ENCODE measurements around the gene GPR84. TPM values are rescaled to one million over a fixed set of nuclear protein-coding genes. Genes with fewer than 3 reads are reported as not detected.
"Not testable (repeated sequence)": the region's sequence is repeated elsewhere in the genome, so short reads cannot be mapped to it uniquely, and the experiment has no call there.

The GPR84 gene
- total RNA-seq, 1 donor from 2014 or later: not detected

GRCh38 chr12:54356951-54357356 is 7.3 kb downstream of the GPR84 start:
- no peak for DNase-seq (ENCODE audit: low read depth)

- no peak for DNase-seq (ENCODE audit: low read depth)
Measured at GRCh38 chr12:54356228-54356627, 8.1 kb downstream of the GPR84 start.

DNA sequence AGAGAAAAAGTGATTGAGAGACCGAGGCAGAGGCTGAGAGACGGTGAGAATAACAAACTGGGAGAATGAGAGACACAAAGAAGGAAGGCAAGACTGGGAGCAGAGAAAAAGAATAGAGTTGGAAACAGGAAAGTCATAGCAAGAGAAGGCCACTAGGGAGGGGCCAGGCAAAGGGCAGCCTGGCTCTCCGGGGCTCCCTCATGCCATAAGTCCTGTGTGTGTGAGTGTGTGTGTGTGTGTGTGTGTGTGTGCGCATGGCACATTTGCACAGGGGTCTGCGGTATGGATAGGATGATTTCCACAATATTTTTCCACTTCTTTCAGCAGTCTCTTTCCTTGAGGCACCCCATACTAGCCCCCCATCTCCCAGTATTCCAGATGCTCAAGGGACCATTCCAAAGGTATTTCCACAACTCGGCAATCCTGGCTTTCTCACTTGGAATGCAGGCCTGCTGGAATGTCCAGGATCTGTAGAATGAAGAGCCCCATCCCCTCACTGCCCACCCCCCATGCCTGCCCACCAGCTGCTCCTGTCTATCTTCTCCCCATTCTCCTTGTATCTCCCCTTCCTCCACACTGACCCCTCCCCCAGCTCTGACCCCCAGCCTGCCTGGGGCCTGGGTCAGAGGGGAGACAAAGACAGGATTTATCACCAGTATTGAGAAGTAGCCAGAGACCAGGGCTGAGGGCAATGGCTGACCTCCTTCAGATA is 9.0 kb downstream of the GPR84 start:
- no peak for DNase-seq (ENCODE audit: low read depth)

DNA sequence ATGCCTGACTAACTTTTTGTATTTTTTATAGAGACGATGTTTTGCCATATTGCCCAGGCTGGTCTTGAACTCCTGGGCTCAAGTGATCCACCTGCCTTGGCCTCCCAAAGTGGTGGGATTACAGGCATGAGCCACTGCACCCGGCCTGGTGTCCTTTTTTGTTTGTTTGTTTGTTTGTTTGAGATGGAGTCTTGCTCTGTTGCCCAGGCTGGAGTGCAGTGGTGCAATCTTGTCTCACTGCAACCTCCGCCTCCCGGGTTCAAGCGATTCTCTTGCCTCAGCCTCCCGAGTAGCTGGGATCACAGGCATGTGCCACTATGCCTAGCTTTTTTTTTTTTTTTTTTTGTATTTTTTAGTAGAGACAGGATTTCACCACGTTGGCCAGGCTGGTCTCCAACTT is 10.0 kb downstream of the GPR84 start:
- DNase-seq (ENCODE audit: low read depth): not testable (repeated sequence)

DNA sequence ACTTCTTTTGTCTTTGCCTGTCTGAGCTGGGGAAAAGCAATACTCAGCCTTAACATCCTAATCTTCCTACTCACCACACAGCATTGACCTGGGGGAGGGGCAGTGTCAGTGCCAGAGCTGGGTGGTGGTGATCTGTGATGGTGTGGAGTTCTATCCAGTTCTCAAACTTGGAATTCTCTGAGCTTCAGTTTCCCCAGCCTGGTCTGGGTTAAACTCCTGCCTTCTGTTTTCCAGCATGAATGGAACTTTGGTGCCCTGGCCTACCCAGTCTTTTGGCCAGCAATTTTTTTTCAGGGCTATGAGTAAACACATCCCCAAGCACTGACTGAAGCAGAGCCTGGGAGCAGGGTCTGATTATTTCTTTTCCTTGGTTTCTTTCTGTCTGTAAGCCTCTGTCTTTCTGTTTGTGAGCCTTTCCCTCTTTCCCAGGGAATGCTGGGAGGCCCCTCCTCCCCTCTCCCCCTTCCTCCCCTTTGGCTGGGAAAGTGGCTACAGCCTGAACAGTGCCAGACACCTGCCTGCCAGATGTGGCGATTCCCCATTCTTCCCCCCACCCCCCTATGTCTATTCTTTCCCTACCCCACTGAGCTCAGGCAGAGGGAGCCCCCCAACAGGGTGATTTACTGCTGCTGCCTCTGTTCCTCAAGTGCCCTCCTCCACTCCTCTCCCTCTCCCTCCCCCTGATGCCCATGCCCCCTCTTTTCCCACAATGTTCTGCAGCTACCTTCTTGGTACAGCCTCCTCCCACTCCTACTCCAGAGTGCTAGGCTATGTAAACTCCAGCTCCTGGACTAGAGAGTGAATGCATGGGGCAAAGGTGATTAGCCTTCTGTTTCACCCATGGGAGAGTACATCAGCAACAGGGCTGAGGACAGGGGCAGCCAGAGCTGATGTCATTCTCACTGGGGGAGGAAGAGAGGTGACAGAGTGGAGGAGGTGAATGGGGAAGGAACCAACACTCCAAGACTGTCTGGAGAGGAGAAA is 11.1 kb downstream of the GPR84 start:
- peak; percentile 67 for DNase-seq (ENCODE audit: low read depth)

DNA sequence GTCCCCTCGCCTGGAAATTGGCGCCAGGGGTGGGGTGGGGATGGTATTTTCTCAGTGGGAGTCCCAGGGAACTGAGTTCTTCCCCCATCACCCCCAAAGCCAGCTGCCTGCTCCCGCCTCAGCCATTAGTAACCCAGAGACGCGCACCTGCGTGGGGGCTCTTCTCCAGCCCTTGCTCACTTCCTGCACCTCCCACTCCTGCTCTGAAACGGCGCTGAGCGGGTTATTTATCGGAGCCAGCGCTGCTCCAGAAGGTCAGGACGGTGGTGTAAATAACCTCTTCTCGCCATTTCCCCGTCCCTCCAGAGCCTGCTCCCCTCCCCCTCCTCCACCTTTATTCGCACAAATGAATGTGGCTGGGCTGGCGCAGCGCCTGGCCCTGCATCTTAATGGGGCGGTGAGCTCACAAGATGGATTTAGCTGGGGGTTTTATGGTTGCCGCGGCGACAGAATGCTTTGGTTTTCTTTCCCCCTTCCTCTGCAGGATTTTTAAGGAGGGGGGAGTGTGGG is 12.2 kb downstream of the GPR84 start:
- DNase-seq (ENCODE audit: low read depth): peak; percentile 63

DNA sequence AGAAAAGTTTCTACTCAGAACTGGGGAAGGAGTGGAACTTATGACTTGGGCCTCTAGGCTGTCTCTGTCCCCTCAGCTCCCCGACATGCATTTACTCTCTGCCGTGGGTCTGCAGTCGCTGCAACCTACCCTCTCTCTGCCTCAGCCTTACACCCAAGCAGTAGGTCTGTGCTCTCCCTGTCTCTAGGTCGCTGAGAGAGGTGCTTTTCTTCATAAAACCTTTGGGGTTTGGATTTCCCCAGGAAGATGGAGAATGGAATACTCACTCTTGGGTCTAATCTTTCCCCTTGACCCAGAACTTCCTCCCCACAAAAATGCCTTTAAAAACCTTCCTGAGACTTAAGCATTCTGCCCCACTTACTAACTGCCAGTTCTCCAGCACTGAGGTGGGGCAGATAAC is 12.9 kb downstream of the GPR84 start:
- DNase-seq (ENCODE audit: low read depth): no peak

DNA sequence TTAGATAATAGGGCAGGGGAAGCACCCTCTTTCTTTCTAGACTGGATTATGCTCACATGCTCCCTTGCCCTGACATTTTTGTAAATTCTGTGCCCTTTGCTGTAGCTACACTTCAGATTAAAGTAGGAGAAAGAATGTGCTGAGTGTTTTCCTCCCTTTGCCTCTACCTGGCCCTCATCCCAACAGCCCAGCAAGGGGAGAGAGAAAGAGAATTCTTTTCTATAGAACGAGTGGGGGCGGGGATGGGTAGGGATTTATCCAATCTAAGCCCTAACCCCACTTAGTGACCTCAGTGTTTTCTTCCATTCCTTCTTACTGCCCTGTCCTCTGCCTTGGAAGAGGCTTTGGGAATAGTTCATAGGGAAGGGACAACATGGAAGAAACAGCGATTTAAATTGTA is 13.5 kb downstream of the GPR84 start:
- DNase-seq (ENCODE audit: low read depth): no peak

GRCh38 chr12:54349679-54350078 is 14.6 kb downstream of the GPR84 start:
- no peak for DNase-seq (ENCODE audit: low read depth)

GRCh38 chr12:54349036-54349435 is 15.2 kb downstream of the GPR84 start:
- DNase-seq (ENCODE audit: low read depth): no peak

DNA sequence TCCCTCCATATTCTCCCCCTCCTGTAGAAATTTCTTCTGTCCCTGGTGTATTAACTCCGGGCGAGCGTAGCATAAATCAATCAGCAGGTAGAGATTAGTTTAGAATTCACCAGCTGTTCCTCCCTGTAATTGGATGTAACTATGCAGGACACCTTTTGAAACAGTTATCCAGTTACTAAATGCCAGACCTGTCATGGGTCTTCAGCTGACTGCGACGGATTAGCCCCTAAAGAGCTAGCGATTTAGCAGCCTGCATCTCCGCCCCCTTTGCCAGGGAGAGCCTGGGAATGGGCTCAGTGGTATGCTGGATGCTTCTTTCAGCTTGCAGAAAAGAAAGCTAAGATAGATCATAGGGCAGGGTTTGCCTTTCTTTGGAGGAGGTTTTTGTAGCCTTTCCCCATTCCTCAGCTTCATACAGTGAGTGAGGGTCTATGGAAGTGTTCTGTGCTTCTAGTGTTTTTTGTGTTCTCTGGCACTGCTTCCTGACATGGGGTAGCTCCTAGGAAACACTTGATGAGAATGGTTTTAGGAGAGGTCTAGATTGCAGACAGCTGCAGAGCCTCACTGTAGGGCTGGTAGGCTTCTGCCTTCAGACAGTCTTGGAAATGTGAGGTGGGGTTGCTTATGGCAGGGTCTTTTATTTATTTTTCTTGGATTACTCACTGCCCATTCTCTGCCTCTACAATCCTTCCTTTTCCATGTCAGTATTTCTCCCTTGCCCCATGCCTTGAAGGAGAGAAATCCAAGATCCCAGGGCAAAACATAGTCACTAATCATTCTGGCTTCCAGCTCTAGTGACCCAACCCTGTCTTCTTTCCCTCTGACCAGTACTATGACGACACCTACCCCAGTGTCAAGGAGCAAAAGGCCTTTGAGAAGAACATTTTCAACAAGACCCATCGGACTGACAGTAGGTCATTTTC is 22.6 kb downstream of the GPR84 start:
- no peak for DNase-seq (ENCODE audit: low read depth)

- DNase-seq (ENCODE audit: low read depth): no peak
Measured at GRCh38 chr12:54340846-54341245, 23.4 kb downstream of the GPR84 start.

- no peak for DNase-seq (ENCODE audit: low read depth)
Measured at GRCh38 chr12:54338698-54339296, 25.5 kb downstream of the GPR84 start.

DNA sequence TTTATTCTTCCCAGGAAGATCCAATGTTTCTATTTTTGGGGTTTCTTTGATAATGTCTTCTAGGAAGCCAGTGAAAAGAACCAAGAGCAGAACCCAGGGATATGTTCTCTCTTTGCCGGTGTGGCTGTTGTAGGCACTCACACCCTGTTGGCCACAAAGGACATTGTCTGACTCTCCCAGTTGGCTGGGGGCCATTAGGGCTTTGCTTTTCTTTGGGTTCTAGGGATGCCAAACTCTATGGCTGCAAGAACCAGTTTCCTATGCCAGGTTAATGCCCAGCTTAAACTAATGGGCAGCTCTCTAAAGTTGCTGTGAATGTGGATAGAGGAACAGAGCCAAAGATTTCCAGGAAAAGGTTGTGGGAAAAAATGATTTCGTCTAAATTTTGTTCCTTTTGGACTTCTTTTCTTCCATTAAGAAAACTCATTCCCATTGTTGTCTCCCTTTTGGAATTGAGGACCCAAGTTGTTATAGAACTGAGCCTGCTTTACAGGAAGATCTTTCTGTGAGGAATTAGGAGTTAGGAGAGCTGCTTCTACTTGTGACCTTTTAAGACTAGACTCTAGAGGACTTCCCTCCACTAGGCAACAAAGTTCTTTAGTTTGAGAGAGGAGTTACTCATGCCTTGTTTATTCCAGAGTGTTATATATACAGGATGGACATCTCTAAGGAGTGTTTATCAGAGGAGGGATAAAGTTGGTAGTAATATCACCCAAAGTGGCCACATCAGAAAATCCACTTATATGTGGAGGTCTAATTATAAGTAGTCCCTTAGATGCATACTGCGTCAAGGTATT is 26.2 kb downstream of the GPR84 start:
- no peak for DNase-seq (ENCODE audit: low read depth)

DNA sequence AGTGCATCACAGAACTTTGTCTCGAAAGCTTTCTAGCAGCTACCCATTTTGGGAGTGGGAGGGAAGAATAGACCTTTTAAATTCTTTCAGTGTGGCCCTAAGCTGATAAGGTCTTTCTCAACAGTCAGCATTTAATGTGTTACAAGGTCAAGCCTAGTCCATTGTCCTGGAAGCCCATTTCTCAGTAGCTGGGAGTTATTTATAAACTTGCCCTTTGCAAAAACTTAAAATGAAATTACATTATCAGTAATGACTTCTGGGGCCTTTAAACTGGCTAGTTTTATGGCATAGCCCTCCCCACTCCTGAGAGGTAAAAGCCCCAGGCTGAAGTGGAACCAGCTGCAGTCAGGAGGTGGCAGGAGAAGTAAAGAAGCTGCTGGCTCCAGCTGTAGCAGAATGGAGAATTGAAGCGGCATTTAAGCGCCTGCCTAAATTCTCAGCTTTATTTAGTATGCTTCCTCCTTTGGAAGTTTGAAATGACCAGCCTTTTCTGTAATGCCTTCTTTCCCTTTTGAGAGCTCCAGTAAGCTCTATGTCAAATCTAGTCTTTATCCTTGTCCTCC is 26.9 kb downstream of the GPR84 start:
- no peak for DNase-seq (ENCODE audit: low read depth)

DNA sequence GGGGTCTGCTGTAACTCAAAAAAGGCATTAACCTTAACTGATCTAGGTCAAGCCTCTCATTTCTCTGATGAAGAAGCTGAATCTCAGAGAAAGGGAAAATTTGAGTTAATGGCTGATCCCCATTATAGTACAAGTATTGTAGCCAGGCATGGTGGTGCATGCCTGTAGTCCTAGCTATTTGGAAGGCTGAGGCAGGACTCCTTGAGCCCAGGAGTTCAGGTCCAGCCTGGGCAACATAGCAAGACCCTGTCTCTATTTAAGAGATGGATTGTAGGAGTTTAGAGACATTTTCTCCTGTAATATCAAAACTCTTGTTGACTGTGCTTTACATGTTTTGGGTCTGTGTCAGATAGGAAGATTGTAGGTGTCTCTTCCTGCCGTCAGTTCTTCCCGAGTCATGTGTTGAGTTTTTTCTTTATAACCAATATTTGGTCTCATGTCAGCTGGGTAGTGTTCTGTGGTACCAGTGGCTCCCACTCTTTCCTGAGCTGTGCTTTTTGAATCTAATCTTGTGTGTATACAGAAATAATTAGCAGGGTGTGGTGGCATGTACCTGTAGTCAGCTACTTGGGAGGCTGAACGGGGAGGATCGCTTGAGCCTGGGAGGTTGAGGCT is 30.8 kb downstream of the GPR84 start:
- DNase-seq (ENCODE audit: low read depth): no peak

GRCh38 chr12:54331461-54331860 is 32.8 kb downstream of the GPR84 start:
- DNase-seq (ENCODE audit: low read depth): no peak

- DNase-seq (ENCODE audit: low read depth): no peak
Measured at GRCh38 chr12:54330442-54330841, 33.8 kb downstream of the GPR84 start.

DNA sequence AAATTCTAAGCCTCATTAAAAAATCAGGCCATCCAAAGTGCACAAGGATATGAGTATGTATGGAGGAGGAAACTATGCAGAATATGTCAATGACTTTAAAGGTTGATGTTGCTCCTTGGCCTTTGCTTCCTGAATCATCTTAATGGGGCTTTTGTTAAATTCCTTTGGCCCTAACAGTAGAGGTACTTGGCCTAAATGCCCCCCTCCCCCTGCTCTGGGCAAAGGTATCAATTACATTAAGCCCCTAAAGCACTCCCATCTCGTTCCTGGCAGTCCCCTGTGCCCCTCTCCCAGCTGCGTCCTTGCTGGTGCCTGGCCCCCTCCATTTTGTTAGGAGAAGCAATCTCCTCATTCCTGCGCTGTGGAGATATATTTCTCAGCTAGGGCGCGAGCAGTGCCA is 34.5 kb downstream of the GPR84 start:
- DNase-seq (ENCODE audit: low read depth): no peak

All from myocyte (in vitro differentiated cells).